Measurements from ENCODE around the gene ATG101. TPM values are rescaled to one million over a fixed set of nuclear protein-coding genes. Genes with fewer than 3 reads are reported as not detected.

The ATG101 gene
- total RNA-seq = 69.7 and 90.9 TPM in 2 replicates

GRCh38 chr12:52069327-52070184 is at the start of gene ATG101:
Gene ATG101, plus strand, starts transcription at chr12:52069978. Its CDS starts 3,673 bp downstream, at chr12:52073651.

GRCh38 chr12:52050758-52051541 is 18.8 kb upstream of the ATG101 start, which contains the start of gene NR4A1:
Gene NR4A1, plus strand, starts transcription at chr12:52051442. Its CDS starts 2,887 bp downstream, at chr12:52054329.

GRCh38 chr12:52079576-52080402 is 10.0 kb downstream of the ATG101 start, which contains the start of gene SMIM41:
Gene SMIM41, plus strand, starts transcription at chr12:52079704. Its CDS starts 76 bp downstream, at chr12:52079780.

Other genes starting within 250 kb of the ATG101 start
- under 0.01 and 0.09 TPM in 2 replicates for gene FIGNL2, start 221.3 kb upstream of the ATG101 start, total RNA-seq
- gene ANKRD33, start 181.9 kb upstream of the ATG101 start, total RNA-seq = not detected in 2 replicates
- gene ACVRL1, start 162.5 kb upstream of the ATG101 start, total RNA-seq = 3.9 and 4.4 TPM in 2 replicates
- 8.0 and 11.1 TPM in 2 replicates for gene ACVR1B, start 118.3 kb upstream of the ATG101 start, total RNA-seq
- 0.28 and 1.5 TPM in 2 replicates for gene TAMALIN, start 63.0 kb upstream of the ATG101 start, total RNA-seq
- 0.89 and 1.5 TPM in 2 replicates for gene NR4A1, start 18.5 kb upstream of the ATG101 start, total RNA-seq
- 0.23 TPM in 1 of 2 replicates, not detected in the other for gene SMIM41, start 9.7 kb downstream of the ATG101 start, total RNA-seq
- 0.30 and 0.83 TPM in 2 replicates for gene KRT80, start 122.0 kb downstream of the ATG101 start, total RNA-seq
- gene KRT7, start 163.3 kb downstream of the ATG101 start, total RNA-seq = 1.8 and 2.1 TPM in 2 replicates
- gene KRT86, start 204.7 kb downstream of the ATG101 start, total RNA-seq = 0.09 TPM in 1 of 2 replicates, not detected in the other
- not detected in 2 replicates for gene KRT81, start 221.6 kb downstream of the ATG101 start, total RNA-seq